HepG2 (cell line): Measurements from ENCODE around the gene FOXN3. TPM values are rescaled to one million over a fixed set of nuclear protein-coding genes. Genes with fewer than 3 reads are reported as not detected.

Source experiments
- CC2D1A ChIP-seq: sonication (generic); formaldehyde crosslinking; IDR thresholded peaks from 2 replicates; pipeline ENCODE4 v1.8.1; 2023; ENCODE audit warnings: mild to moderate bottlenecking, missing genetic modification reagents
- CREM ChIP-seq, 2 experiments: sonication (generic) in 1 of 2; formaldehyde crosslinking in 1 of 2; IDR thresholded peaks; 2 replicates each; pipeline versions ENCODE4 v1.4.0 to v1.6.1; 2016 to 2020; ENCODE audit warnings: antibody characterized with exemption in 1 of 2, mild to moderate bottlenecking in 1 of 2, missing genetic modification reagents in 1 of 2
- HINFP ChIP-seq: sonication (generic); formaldehyde crosslinking; IDR thresholded peaks from 2 replicates; pipeline ENCODE4 v1.4.0; 2020; ENCODE audit warnings: low read depth, mild to moderate bottlenecking, missing genetic modification reagents
- RAD21 ChIP-seq: fragments of 450-650 bp; formaldehyde crosslinking; IDR thresholded peaks from 2 replicates; pipeline ENCODE4 v1.5.0; 2020; ENCODE audit warnings: mild to moderate bottlenecking
- RBFOX2 ChIP-seq: fragments of 200-400 bp; formaldehyde crosslinking; IDR thresholded peaks from 2 replicates; pipeline ENCODE4 v1.6.1; 2017; ENCODE audit warnings: low read depth, mild to moderate bottlenecking, low read length
- SPEN ChIP-seq: sonication (generic); formaldehyde crosslinking; IDR thresholded peaks from 2 replicates; pipeline ENCODE4 v1.5.1; 2020; ENCODE audit warnings: low read depth, mild to moderate bottlenecking, missing genetic modification reagents
- THYN1 ChIP-seq: sonication (generic); formaldehyde crosslinking; IDR thresholded peaks from 2 replicates; pipeline ENCODE4 v1.8.1; 2023; ENCODE audit warnings: low read depth, mild to moderate bottlenecking, moderate library complexity, missing genetic modification reagents, borderline replicate concordance
- ZIK1 ChIP-seq: sonication (generic); formaldehyde crosslinking; IDR thresholded peaks from 2 replicates; pipeline ENCODE4 v1.5.0; 2020; ENCODE audit warnings: mild to moderate bottlenecking, low read depth, missing genetic modification reagents, borderline replicate concordance
- ZNF407 ChIP-seq: sonication (generic); formaldehyde crosslinking; IDR thresholded peaks from one replicate; pipeline ENCODE4 v1.5.1; 2020; ENCODE audit warnings: mild to moderate bottlenecking, missing genetic modification reagents; ENCODE audit errors: not compliant biosample characterization
- ZNF607 ChIP-seq: sonication (generic); formaldehyde crosslinking; IDR thresholded peaks from 2 replicates; pipeline ENCODE4 v1.5.1; 2020; ENCODE audit warnings: missing genetic modification reagents, mild to moderate bottlenecking, borderline replicate concordance
- ZNF629 ChIP-seq: sonication (generic); formaldehyde crosslinking; conservative IDR thresholded peaks from 2 replicates; pipeline ENCODE4 v1.5.0; 2020; ENCODE audit warnings: missing genetic modification reagents
- ZNF768 ChIP-seq: sonication (generic); formaldehyde crosslinking; IDR thresholded peaks from 2 replicates; pipeline ENCODE4 v1.4.0; 2020; ENCODE audit warnings: missing genetic modification reagents
- ZNF776 ChIP-seq: sonication (generic); formaldehyde crosslinking; IDR thresholded peaks from 2 replicates; pipeline ENCODE4 v1.4.0; 2020; ENCODE audit warnings: mild to moderate bottlenecking, missing genetic modification reagents
- ZNF784 ChIP-seq: sonication (generic); formaldehyde crosslinking; IDR thresholded peaks from 2 replicates; pipeline ENCODE4 v1.5.1; 2020; ENCODE audit warnings: missing genetic modification reagents, mild to moderate bottlenecking, borderline replicate concordance
- ZNF839 ChIP-seq: sonication (generic); formaldehyde crosslinking; IDR thresholded peaks from 2 replicates; pipeline ENCODE4 v1.4.0; 2020; ENCODE audit warnings: missing genetic modification reagents, mild to moderate bottlenecking, borderline replicate concordance
- polyA plus RNA-seq, 8 experiments: library from polyadenylated mRNA; depleted of rRNA in 3 of 8; stranded (reverse) in 7 of 8; unstranded in 1 of 8; fragments of >200 nt; fragmentation: Illumina TruSeq in 4 of 8; extraction: Trizol in 4 of 8; gene quantifications; 2 replicates each; pipeline versions ENCODE4 v1.2.1 to v1.2.3, GENCODE V29; 2011 to 2016; ENCODE audit warnings: low read depth in 4 of 8, missing spikeins in 1 of 8, mixed read lengths in 1 of 8; ENCODE audit not compliant: insufficient read depth in 1 of 8
- total RNA-seq, 5 experiments: library from RNA; depleted of rRNA; stranded (reverse); fragments of >200 nt; fragmentation: Illumina TruSeq; extraction: Trizol; gene quantifications; 2 replicates each; pipeline ENCODE4 v1.2.3, GENCODE V29; 2016; ENCODE audit warnings: low read depth in 1 of 5
- TF ChIP-seq, protein P1 (sequence below): sonication (generic); formaldehyde crosslinking; IDR thresholded peaks from 2 replicates; pipeline ENCODE4 v1.4.0; 2020; ENCODE audit warnings: missing genetic modification reagents, mild to moderate bottlenecking, borderline replicate concordance

Gene FOXN3
- total and polyA plus RNA-seq, 2 of the 13 experiments (the other 11 are each of a cell fraction or from before 2014, with no cell fraction given), result 32.4 to 70.2 TPM

GRCh38 chr14:89417465-89418225 is 612 bp upstream of the FOXN3 start (continued):
- TF ChIP-seq ZNF407 (CRISPR knock-in tag) (no peak), RAD21 (CRISPR knock-in tag) (peak; percentile 44), ZNF839 (CRISPR knock-in tag) (0 out of 2 replicates have a peak, but pooled peaks have one; percentile 42), ZNF607 (no peak), ZIK1 (CRISPR knock-in tag) (no peak), ZNF784 (0 out of 2 replicates have a peak, but pooled peaks have one; percentile 37), ZNF768 (0 out of 2 replicates have a peak, but pooled peaks have one; percentile 17), SPEN (CRISPR knock-in tag) (peak; percentile 26; the same call in 1 of the 2 replicates), CREM (IDR thresholded peaks at IDR 0.05) (no peak), CREM (CRISPR knock-in tag; IDR thresholded peaks at IDR 0.05) (no peak), RBFOX2 (peak; percentile 77), THYN1 (CRISPR knock-in tag) (no peak), ZNF629 (CRISPR knock-in tag) (no peak), ZNF776 (CRISPR knock-in tag) (no peak), HINFP (CRISPR knock-in tag) (no peak), CC2D1A (CRISPR knock-in tag) (no peak)
- TF ChIP-seq, protein P1, sequence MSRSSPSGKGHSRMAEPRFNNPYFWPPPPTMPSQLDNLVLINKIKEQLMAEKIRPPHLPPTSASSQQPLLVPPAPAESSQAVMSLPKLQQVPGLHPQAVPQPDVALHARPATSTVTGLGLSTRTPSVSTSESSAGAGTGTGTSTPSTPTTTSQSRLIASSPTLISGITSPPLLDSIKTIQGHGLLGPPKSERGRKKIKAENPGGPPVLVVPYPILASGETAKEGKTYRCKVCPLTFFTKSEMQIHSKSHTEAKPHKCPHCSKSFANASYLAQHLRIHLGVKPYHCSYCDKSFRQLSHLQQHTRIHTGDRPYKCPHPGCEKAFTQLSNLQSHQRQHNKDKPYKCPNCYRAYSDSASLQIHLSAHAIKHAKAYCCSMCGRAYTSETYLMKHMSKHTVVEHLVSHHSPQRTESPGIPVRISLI (CRISPR knock-in tag), result no peak
